Hepatocyte (in vitro differentiated cells): ENCODE results near the gene SMPD2. TPM values are rescaled to one million over a fixed set of nuclear protein-coding genes. Genes with fewer than 3 reads are reported as not detected.
A peak's percentile ranks its signal among the peaks of the same experiment; 100 is the strongest.

Source experiments
- DNase-seq: peaks from one replicate; pipeline ENCODE4 v3.0.0-alpha.2; 2016; ENCODE audit warnings: low spot score
- H2AFZ ChIP-seq: fragments of 200-600 bp; sonication (generic); 2 replicates; pipeline ENCODE4 v1.6.0; 2016; ENCODE audit warnings: antibody characterized with exemption, mild to moderate bottlenecking
- H3K27ac ChIP-seq: fragments of 200-600 bp; sonication (generic); 2 replicates; pipeline ENCODE4 v1.5.1; 2016; ENCODE audit warnings: mild to moderate bottlenecking
- H3K27me3 ChIP-seq: fragments of 200-600 bp; sonication (generic); 2 replicates; pipeline ENCODE4 v1.6.1; 2016
- H3K36me3 ChIP-seq: fragments of 200-600 bp; sonication (generic); replicated peaks from 2 replicates; pipeline ENCODE4 v1.5.1; 2016; ENCODE audit warnings: low read depth; ENCODE audit not compliant: insufficient read depth
- H3K4me1 ChIP-seq: fragments of 200-600 bp; sonication (generic); 2 replicates; pipeline ENCODE4 v1.5.1; 2016; ENCODE audit warnings: mild to moderate bottlenecking, moderate library complexity; ENCODE audit not compliant: insufficient read depth
- H3K4me2 ChIP-seq: fragments of 200-600 bp; sonication (generic); 2 replicates; pipeline ENCODE4 v1.6.0; 2016
- H3K4me3 ChIP-seq: fragments of 200-600 bp; sonication (generic); 2 replicates; pipeline ENCODE4 v1.5.1; 2016; ENCODE audit warnings: mild to moderate bottlenecking
- H3K79me2 ChIP-seq: fragments of 200-600 bp; sonication (generic); 2 replicates; pipeline ENCODE4 v1.6.0; 2017; ENCODE audit warnings: mild to moderate bottlenecking
- H3K9me2 ChIP-seq: fragments of 200-600 bp; sonication (generic); replicated peaks from 2 replicates; pipeline ENCODE4 v1.6.0; 2017; ENCODE audit warnings: mild to moderate bottlenecking; ENCODE audit not compliant: insufficient read depth
- H3K9me3 ChIP-seq: fragments of 200-600 bp; sonication (generic); 2 replicates; pipeline ENCODE4 v1.5.1; 2016; ENCODE audit warnings: low read depth, mild to moderate bottlenecking
- H4K20me1 ChIP-seq: fragments of 200-600 bp; sonication (generic); 2 replicates; pipeline ENCODE4 v1.6.0; 2016; ENCODE audit warnings: mild to moderate bottlenecking; ENCODE audit not compliant: insufficient read depth, poor library complexity, severe bottlenecking
- EZH2 ChIP-seq: fragments of 200-600 bp; sonication (generic); IDR thresholded peaks from 2 replicates; pipeline ENCODE4 v1.6.1; 2016; ENCODE audit warnings: antibody characterized with exemption, mild to moderate bottlenecking, borderline replicate concordance
- EZH2phosphoT487 ChIP-seq: fragments of 200-600 bp; sonication (generic); IDR thresholded peaks from one replicate; pipeline ENCODE4 v1.6.1; 2018; ENCODE audit warnings: antibody characterized with exemption, mild to moderate bottlenecking, low read depth, moderate library complexity; ENCODE audit not compliant: unreplicated experiment, severe bottlenecking
- WGBS: methylation state at CpG from one replicate; pipeline ENCODE4 v1.1.6; 2016; ENCODE audit warnings: low lambda C conversion rate; ENCODE audit errors: missing lambda C conversion rate; 5-methylcytosine and 5-hydroxymethylcytosine counted together
- polyA plus RNA-seq: library from polyadenylated mRNA; unstranded; fragments of >200 nt; fragmentation: Nextera tagmentation; extraction: Ambion mirVana; gene quantifications from 2 replicates; pipeline ENCODE4 v1.2.1, GENCODE V29; 2016
- total RNA-seq: library from RNA; depleted of rRNA; stranded (reverse); fragments of >200 nt; gene quantifications from 2 replicates; pipeline ENCODE4 v1.2.3, GENCODE V29; 2014
- TF ChIP-seq, protein P1 (sequence below): fragments of 200-600 bp; sonication (generic); IDR thresholded peaks from 2 replicates; pipeline ENCODE4 v1.5.1; 2016; ENCODE audit warnings: antibody characterized with exemption, mild to moderate bottlenecking; ENCODE audit not compliant: poor library complexity

The SMPD2 gene
- total and polyA plus RNA-seq, 2 experiments from 2014 or later, result 9.3 to 19.2 TPM

DNA sequence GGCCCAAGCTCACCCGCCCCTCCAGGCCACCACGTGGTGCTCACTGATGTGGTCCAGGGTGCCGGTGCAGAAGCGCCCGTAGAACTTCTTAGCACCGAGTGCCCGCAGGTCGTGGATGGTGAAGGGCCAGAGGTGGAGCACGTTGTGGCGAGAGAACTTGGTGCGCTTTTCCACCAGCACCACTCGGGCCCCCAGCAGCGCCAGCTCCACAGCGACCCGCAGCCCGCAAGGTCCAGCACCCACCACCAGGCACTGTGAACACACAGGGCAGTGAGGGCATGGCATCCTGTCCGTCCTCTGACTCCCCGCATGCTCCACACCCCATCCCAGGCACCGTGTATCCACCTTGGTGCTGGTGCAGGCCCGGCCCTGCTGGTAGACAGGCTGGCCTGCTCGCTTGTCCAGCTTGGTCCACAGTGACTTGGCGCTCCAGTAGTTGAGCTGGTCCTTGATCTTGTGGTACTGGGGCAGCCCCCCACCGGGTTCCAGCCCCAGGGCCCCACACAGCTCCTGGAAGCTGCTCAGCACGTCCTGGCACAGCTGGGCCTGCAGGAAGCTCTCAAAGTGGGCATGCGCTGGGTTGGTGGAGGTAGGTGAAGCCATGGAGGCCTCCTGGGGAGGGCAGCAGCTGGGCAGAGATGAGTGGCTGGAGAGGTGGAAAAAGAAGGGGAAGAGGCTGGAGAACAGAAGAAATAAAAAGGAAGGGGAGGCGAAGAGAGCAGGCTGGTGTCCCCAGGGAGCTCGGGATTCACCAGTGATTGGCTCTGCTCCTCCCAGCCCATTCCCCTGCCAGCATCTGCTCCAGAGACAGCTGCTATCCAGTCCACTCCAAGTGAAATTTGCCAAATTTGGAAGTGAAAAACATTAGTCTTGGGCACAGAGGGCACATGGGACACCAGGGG is 13.3 kb downstream of the SMPD2 start:
- H3K4me1 ChIP-seq, result peaks cover 6% of the 10 kb centered on the region
- H4K20me1 ChIP-seq, result no peaks in the 10 kb centered on the region
- H3K9me2 ChIP-seq, result no peaks in the 10 kb centered on the region
- TF ChIP-seq EZH2phosphoT487 (no peak), EZH2 (no peak)
- TF ChIP-seq, protein P1, sequence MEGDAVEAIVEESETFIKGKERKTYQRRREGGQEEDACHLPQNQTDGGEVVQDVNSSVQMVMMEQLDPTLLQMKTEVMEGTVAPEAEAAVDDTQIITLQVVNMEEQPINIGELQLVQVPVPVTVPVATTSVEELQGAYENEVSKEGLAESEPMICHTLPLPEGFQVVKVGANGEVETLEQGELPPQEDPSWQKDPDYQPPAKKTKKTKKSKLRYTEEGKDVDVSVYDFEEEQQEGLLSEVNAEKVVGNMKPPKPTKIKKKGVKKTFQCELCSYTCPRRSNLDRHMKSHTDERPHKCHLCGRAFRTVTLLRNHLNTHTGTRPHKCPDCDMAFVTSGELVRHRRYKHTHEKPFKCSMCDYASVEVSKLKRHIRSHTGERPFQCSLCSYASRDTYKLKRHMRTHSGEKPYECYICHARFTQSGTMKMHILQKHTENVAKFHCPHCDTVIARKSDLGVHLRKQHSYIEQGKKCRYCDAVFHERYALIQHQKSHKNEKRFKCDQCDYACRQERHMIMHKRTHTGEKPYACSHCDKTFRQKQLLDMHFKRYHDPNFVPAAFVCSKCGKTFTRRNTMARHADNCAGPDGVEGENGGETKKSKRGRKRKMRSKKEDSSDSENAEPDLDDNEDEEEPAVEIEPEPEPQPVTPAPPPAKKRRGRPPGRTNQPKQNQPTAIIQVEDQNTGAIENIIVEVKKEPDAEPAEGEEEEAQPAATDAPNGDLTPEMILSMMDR, result no peak
- H3K79me2 ChIP-seq, result peaks cover 6% of the 10 kb centered on the region
- no peak overlapping the region for H2AFZ ChIP-seq
- peak overlapping the region; percentile 87 for H3K27ac ChIP-seq
- H3K4me3 ChIP-seq, result no peak overlapping the region
- no peaks in the 10 kb centered on the region for H3K9me3 ChIP-seq
- WGBS, result 93% methylated on average over 27 of the region's 27 CpGs
- H3K36me3 ChIP-seq, result no peaks in the 10 kb centered on the region
- H3K4me2 ChIP-seq, result peak overlapping the region; percentile 93
- no peaks in the 10 kb centered on the region for H3K27me3 ChIP-seq
- no peak for DNase-seq

DNA sequence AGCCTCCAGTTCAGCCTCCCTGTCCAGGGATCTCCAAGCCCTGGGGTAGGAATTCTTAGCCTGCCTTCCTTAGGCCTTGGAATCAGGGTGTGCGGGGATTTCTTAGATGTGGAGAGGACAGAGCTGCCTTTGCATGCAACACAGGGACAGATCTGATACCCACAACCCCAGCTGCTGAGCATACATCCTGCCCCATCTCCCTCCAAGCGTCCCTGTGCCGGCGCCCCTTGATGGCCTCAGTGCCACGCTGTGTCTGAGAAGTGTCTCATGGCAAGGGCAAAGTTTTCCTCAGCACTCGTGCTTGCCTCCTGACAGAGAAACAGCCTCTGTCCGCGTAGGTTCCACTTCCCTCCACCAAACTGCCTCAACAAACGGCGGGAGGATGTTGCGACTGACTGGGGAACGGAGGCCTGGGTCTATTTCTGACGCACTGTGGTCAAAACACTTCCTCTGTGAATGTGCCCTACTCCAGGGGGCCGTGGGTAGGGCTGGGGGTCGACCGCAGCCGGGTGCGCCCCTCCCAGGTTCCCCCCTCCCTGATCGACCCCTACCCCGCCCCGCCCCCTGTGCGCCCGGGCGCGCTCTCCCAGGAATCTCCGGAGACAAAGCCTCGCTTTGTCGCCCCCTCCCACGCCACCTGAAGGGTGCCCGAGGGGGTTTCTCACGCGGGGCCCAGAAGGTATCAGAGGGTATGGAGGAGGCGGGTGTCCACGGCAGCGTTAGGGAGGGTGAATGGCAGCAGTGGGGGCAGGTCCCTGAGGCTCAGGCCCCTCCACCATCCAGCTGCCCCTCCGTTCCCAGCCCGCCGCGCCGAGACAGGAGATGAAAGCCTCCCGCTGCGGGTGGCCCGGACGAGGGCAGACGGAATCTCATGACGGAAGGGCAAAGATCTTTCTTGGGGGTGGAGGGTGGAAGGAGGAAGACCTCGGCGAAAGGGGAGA is 14.2 kb downstream of the SMPD2 start:
- Histone ChIP-seq H3K27me3 (no peaks in the 10 kb centered on the region), H3K4me3 (peak overlapping the region; percentile 95), H2AFZ (peak overlapping the region; percentile 98), H3K27ac (peak overlapping the region; percentile 87), H4K20me1 (no peaks in the 10 kb centered on the region), H3K9me3 (no peaks in the 10 kb centered on the region), H3K4me2 (peak overlapping the region; percentile 93), H3K9me2 (no peaks in the 10 kb centered on the region), H3K79me2 (peaks cover 6% of the 10 kb centered on the region), H3K4me1 (peaks cover 7% of the 10 kb centered on the region), H3K36me3 (no peaks in the 10 kb centered on the region)
- TF ChIP-seq, protein P1, result no peak
- TF ChIP-seq EZH2phosphoT487 (no peak), EZH2 (no peak)
- 9% methylated on average over 36 of the region's 48 CpGs for WGBS
- DNase-seq, result peak; percentile 45

DNA sequence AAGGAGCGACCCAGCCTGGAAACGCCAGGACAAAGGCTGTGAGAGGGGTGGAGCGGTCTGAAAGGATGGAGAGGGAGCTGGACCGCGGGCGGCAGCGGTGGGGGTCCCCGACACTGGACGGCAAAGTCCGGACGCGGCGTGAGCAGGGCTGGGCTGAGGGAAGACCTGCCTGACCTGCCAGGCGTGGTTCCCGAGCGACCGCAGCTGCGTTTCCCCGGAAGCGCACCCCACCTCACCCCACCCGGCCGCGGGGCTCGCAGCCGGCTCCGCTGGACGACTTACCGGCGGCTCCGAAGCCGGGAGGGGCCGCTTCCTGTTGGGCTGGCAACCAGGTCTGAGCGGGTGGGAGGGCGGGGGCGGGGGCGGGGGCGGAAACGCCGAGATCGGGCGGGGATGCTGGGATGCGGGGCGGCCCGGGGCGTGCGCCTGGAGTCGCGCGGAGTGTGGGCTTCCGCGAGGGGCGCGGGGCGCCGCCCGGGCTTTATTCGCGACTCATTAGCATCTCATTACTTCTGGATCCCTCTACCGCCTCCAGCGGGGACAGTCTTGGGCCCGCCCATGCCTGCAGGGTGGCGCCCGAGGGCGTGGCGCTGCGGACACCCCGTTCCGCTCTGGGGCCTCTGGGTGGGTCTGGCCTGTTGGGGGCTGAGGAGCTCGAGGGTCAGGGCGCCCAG is 15.1 kb downstream of the SMPD2 start, which contains the start of gene MICAL1:
TSS of gene MICAL1 (minus strand) at position 336 of the 674 bp plus-strand sequence. CDS start 1,576 bp downstream, outside the sequence.
- H4K20me1 ChIP-seq, result no peaks in the 10 kb centered on the region
- H2AFZ ChIP-seq, result peak within 1 kb of the TSS; percentile 98
- peak within 1 kb of the TSS; percentile 93 for H3K4me2 ChIP-seq
- H3K27me3 ChIP-seq, result no peaks in the 10 kb centered on the region
- under 1% methylated on average over 39 of the region's 70 CpGs for WGBS
- TF ChIP-seq, protein P1, result peak; percentile 26
- TF ChIP-seq EZH2, result no peak
- no peak for TF ChIP-seq EZH2phosphoT487
- peak; percentile 84 for DNase-seq
- peak within 1 kb of the TSS; percentile 87 for H3K27ac ChIP-seq
- no peaks in the 10 kb centered on the region for H3K9me2 ChIP-seq
- no peaks in the 10 kb centered on the region for H3K9me3 ChIP-seq
- H3K79me2 ChIP-seq, result peaks cover 6% of the 10 kb centered on the region
- H3K36me3 ChIP-seq, result no peaks in the 10 kb centered on the region
- H3K4me1 ChIP-seq, result peaks cover 10% of the 10 kb centered on the region
- peak within 1 kb of the TSS; percentile 95 for H3K4me3 ChIP-seq
